Effector memory CD4-positive, alpha-beta T cell (primary cell): ENCODE measurements around the gene UCK1.

Experiments used
- DNase-seq, 3 donors: peaks; one replicate each; pipeline ENCODE4 v3.0.0-alpha.2; 2020
- H3K27ac ChIP-seq: 2 replicates; pipeline ENCODE4 v1.7.0; 2013; ENCODE audit warnings: mild to moderate bottlenecking, low read length, moderate library complexity; ENCODE audit not compliant: insufficient read depth, poor library complexity, severe bottlenecking
- H3K27me3 ChIP-seq: replicated peaks from 2 replicates; pipeline ENCODE4 v1.7.0; 2013; ENCODE audit warnings: mild to moderate bottlenecking, low read length; ENCODE audit not compliant: insufficient read depth, control insufficient read depth, poor library complexity, severe bottlenecking
- H3K36me3 ChIP-seq: 2 replicates; pipeline ENCODE4 v1.7.0; 2013; ENCODE audit warnings: mild to moderate bottlenecking, low read length, moderate library complexity; ENCODE audit not compliant: control insufficient read depth, insufficient read depth
- H3K4me1 ChIP-seq: 2 replicates; pipeline ENCODE4 v1.7.0; 2013; ENCODE audit warnings: low read length, mild to moderate bottlenecking; ENCODE audit not compliant: control insufficient read depth, insufficient read depth, poor library complexity, severe bottlenecking
- H3K4me3 ChIP-seq: 2 replicates; pipeline ENCODE4 v1.7.0; 2013; ENCODE audit warnings: low read length, low read depth, mild to moderate bottlenecking; ENCODE audit not compliant: insufficient read depth, poor library complexity, severe bottlenecking
- H3K9me3 ChIP-seq: 2 replicates; pipeline ENCODE4 v1.7.0; 2013; ENCODE audit warnings: mild to moderate bottlenecking, low read length, moderate library complexity; ENCODE audit not compliant: control insufficient read depth

UCK1 gene

GRCh38 chr9:131567910-131568309 lies 36.8 kb upstream of the UCK1 start:
- H3K27ac ChIP-seq = no peak overlapping the region
- no peak for DNase-seq

DNA sequence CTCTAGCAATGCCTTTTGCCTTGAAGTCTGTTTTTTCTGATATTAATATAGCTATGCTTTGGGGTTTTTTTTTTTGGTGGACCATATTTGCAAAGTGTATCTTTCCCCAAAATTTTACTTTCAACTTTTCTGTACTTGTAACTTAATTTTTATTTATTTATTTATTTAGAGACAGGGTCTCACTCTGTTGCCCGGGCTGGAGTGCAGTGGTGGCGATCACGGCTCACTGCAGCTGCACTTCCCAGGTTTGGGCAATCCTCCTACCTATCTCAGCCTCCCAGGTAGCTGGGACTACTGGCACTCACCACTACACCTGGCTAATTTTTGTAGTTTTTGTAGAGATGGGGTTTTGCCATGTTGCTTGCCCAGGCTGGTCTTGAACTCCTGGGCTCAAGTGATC lies 35.1 kb upstream of the UCK1 start:
- DNase-seq = no peak
- Histone ChIP-seq H3K9me3 (no peaks in the 10 kb centered on the region), H3K4me1 (no peaks in the 10 kb centered on the region), H3K36me3 (no peaks in the 10 kb centered on the region), H3K4me3 (no peak overlapping the region), H3K27me3 (no peaks in the 10 kb centered on the region), H3K27ac (no peak overlapping the region)

More at GRCh38 chr9:131567910-131568309, 36.8 kb upstream of the UCK1 start:
- Histone ChIP-seq H3K36me3 (peaks cover 13% of the 10 kb centered on the region), H3K4me1 (no peaks in the 10 kb centered on the region), H3K27me3 (no peaks in the 10 kb centered on the region), H3K4me3 (no peak overlapping the region), H3K9me3 (no peaks in the 10 kb centered on the region)

GRCh38 chr9:131565369-131565768 lies 34.3 kb upstream of the UCK1 start:
- no peak for DNase-seq
- no peak overlapping the region for H3K4me3 ChIP-seq
- no peaks in the 10 kb centered on the region for H3K9me3 ChIP-seq
- H3K27ac ChIP-seq = no peak overlapping the region
- no peaks in the 10 kb centered on the region for H3K4me1 ChIP-seq
- H3K36me3 ChIP-seq = no peaks in the 10 kb centered on the region
- no peaks in the 10 kb centered on the region for H3K27me3 ChIP-seq

DNA sequence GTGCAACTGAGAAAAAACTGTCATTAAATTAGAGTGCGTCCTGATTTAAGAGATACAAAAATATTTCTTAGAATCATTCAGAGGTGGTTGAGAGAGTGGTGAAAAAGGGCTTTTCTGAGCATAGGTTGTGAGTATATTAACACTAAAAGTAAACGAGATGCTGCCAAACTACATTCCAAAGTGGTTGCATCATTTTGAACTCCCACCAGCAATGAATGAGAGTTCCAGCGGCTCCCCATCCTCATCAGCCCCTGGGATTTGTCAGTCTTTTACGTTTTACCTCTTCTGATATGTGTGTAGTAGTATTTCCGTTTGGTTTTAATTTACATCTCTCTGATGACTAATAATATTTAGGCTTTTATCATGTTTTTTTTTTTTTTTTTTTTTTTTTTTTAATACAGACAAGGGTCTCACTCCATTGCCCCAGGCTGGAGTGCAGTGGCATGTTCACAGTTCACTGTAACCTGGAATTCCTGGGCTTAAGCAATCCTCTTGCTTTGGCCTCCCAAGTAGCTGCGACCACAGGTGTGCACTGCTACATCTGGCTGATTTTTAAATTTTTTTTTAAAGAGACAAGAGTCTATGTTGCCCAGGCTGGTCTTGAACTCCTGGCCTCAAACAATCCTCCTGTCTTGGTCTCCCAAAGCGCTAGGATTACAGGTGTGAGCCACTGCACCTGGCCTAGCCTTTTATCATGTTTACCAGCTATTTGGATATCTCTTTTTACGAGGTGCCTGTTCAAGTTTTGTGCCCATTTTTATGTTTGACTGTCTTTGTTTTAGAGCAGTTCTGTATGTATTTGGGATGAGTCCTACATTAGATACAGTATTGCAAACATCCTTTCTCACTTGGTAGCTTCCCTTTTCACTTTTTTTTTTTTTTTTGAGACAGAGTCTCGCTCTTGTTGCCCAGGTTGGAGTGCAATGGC lies 31.2 kb upstream of the UCK1 start:
- H3K36me3 ChIP-seq = no peaks in the 10 kb centered on the region
- no peaks in the 10 kb centered on the region for H3K9me3 ChIP-seq
- no peak overlapping the region for H3K27ac ChIP-seq
- H3K27me3 ChIP-seq = no peaks in the 10 kb centered on the region
- H3K4me1 ChIP-seq = no peaks in the 10 kb centered on the region
- no peak overlapping the region for H3K4me3 ChIP-seq
- DNase-seq = no peak

DNA sequence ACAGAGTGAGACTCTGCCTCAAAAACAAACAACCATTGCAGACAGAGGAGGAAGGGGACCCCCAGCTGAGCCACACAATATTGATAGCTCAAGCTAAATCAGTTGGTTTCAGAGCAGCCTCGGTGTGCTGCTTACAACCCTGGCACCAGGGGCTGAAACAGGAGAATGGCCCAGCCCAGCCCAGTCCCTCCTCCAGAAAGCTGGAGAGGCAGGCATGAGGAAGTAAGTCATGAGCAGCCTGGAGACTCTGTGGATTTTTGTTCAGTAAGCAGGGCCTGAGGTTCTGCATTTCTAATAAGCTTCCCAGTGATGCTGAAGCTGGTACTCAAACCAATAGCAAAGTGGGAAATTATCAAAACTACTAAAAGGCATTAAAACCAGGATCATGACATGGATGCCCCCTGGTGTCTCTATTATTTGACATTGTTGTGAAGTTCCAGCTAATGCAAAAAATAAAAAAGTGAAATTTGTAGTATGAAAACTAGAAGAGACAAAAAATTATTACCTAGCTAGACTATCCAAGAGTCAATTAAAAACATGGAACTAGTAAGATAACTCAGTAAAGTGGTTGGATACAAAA lies 28.4 kb upstream of the UCK1 start:
- no peak for DNase-seq
- peaks cover 4% of the 10 kb centered on the region for H3K4me1 ChIP-seq
- H3K36me3 ChIP-seq = no peaks in the 10 kb centered on the region
- no peaks in the 10 kb centered on the region for H3K9me3 ChIP-seq
- H3K27me3 ChIP-seq = peaks cover 6% of the 10 kb centered on the region
- H3K4me3 ChIP-seq = no peak overlapping the region
- no peak overlapping the region for H3K27ac ChIP-seq

DNA sequence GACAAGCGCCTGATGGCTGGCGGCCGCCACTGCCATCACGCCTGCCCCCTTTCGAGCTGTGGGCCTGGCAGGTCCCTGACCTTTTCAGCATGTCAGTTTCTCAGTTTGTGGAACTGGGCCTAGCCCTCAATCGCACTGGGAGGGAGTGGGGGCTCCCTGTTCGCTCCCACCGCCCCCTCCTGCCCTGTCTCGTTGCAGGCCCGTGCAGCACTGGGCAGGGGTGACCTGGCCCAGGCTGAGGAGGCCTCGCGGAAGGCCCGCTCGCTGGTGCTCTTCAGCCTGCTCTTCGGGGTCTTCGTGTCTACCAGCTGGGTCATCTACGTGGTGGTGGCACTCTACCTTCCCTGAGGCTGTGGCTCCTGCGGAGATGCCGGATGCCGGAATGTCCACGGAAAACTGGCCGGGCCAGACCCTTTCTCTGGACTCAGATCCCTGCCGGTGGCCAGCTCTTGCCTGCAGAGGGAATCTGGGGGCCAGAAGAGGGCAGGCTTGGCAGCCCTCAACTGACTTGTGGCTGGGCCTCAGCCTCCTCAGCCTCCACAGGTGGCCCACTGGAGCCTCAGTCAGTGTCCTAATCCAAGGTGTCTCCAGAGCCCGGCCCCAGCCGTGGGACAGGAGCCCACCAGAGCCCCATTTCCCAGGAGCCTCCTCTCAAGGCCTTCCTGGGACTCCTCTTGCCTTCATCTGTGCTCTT lies 26.9 kb upstream of the UCK1 start:
- no peak for DNase-seq
- Histone ChIP-seq H3K27ac (no peak overlapping the region), H3K4me1 (peaks cover 4% of the 10 kb centered on the region), H3K36me3 (no peaks in the 10 kb centered on the region), H3K4me3 (no peak overlapping the region), H3K27me3 (peaks cover 17% of the 10 kb centered on the region), H3K9me3 (no peaks in the 10 kb centered on the region)

- no peak overlapping the region for H3K4me3 ChIP-seq
- no peak for DNase-seq
- H3K27ac ChIP-seq = no peak overlapping the region
- peaks cover 17% of the 10 kb centered on the region for H3K27me3 ChIP-seq
- no peaks in the 10 kb centered on the region for H3K9me3 ChIP-seq
- peaks cover 4% of the 10 kb centered on the region for H3K4me1 ChIP-seq
- H3K36me3 ChIP-seq = no peaks in the 10 kb centered on the region
Measured at GRCh38 chr9:131555841-131556673, 25.0 kb upstream of the UCK1 start.

DNA sequence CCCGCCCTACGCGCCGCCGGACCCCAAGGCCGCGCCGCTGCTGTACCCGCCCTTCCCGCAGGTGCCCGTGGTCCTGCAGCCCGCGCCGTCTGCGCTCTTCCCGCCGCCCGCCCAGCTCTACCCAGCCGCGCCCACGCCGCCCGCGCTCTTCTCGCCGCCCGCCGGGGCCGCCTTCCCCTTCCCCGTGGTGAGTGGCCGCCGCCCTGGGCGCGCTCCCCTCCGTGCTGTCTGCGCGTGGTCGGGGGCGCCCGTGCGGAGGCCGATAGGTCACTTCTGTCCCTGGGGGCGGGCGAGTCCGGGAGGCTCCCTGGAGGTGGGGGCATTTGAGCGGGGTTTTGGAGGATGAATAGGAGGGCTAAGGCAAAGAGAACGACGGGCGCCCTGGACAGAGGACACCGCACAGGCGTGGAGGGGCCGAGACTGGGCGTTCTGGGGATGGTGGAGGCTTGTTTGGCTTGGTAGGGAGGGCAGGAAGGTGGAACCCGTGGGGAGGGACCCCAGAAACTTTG lies 23.8 kb upstream of the UCK1 start:
- Histone ChIP-seq H3K9me3 (no peaks in the 10 kb centered on the region), H3K36me3 (no peaks in the 10 kb centered on the region), H3K4me3 (no peak overlapping the region), H3K27ac (no peak overlapping the region), H3K4me1 (peaks cover 4% of the 10 kb centered on the region), H3K27me3 (peaks cover 17% of the 10 kb centered on the region)
- no peak for DNase-seq

- Histone ChIP-seq H3K36me3 (no peaks in the 10 kb centered on the region), H3K9me3 (no peaks in the 10 kb centered on the region), H3K27me3 (peaks cover 17% of the 10 kb centered on the region), H3K4me3 (no peak overlapping the region), H3K4me1 (peaks cover 4% of the 10 kb centered on the region), H3K27ac (no peak overlapping the region)
- DNase-seq = no peak
Measured at GRCh38 chr9:131554087-131554842, 23.2 kb upstream of the UCK1 start.
